ENCODE data around the gene ICAM3. TPM values are rescaled to one million over a fixed set of nuclear protein-coding genes. Genes with fewer than 3 reads are reported as not detected.

The ICAM3 gene

DNA sequence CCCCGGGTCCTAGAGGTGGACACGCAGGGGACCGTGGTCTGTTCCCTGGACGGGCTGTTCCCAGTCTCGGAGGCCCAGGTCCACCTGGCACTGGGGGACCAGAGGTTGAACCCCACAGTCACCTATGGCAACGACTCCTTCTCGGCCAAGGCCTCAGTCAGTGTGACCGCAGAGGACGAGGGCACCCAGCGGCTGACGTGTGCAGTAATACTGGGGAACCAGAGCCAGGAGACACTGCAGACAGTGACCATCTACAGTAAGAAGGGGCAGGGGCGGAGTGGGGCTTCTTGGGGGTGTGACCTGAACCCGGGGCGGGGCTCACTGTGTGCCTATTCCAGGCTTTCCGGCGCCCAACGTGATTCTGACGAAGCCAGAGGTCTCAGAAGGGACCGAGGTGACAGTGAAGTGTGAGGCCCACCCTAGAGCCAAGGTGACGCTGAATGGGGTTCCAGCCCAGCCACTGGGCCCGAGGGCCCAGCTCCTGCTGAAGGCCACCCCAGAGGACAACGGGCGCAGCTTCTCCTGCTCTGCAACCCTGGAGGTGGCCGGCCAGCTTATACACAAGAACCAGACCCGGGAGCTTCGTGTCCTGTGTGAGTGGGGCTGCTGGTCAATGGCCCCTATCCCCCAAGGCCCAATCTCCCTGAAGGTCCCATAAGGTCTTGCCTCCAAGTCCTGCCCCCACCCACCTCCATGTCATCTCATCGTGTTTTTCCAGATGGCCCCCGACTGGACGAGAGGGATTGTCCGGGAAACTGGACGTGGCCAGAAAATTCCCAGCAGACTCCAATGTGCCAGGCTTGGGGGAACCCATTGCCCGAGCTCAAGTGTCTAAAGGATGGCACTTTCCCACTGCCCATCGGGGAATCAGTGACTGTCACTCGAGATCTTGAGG lies 55.1 kb downstream of the ICAM3 start:
- no peak for DNase-seq
- no peaks in the 10 kb centered on the region for H3K36me3 ChIP-seq (ENCODE audit: control insufficient read depth, insufficient read depth, low read length)
- no CpG with 5 or more reads among the region's 34 CpGs for WGBS (ENCODE audit: extremely low coverage, insufficient coverage, low lambda C conversion rate)

More for the DNA sequence above, 55.1 kb downstream of the ICAM3 start:
- H3K18ac ChIP-seq (ENCODE audit: low read length): no peak overlapping the region
- H3K56ac ChIP-seq (ENCODE audit: low read length): no peak overlapping the region
- H3K4me1 ChIP-seq (ENCODE audit: control insufficient read depth, low read depth, low read length): no peaks in the 10 kb centered on the region
- H4K5ac ChIP-seq (ENCODE audit: low read length): no peak overlapping the region
- no peak overlapping the region for H2BK120ac ChIP-seq (ENCODE audit: low read depth, low read length)
- no peaks in the 10 kb centered on the region for H3K79me2 ChIP-seq (ENCODE audit: control insufficient read depth, insufficient read depth, low read length)
- no peaks in the 10 kb centered on the region for H3K79me1 ChIP-seq (ENCODE audit: low read length)
- no peak overlapping the region for H3K9ac ChIP-seq (ENCODE audit: low read length)
- peaks cover 9% of the 10 kb centered on the region for H3K27me3 ChIP-seq (ENCODE audit: insufficient read depth, low read length, poor library complexity)
- no peak overlapping the region for H3K23ac ChIP-seq (ENCODE audit: low read length)
- no peak overlapping the region for H3K4me2 ChIP-seq (ENCODE audit: low read length)
- H2BK5ac ChIP-seq (ENCODE audit: low read length): no peak overlapping the region
- H2BK15ac ChIP-seq (replicated peaks; ENCODE audit: low read depth): no peak overlapping the region
- no peak overlapping the region for H2AK5ac ChIP-seq (ENCODE audit: low read length)
- H4K8ac ChIP-seq (ENCODE audit: low read depth, low read length): no peak overlapping the region
- no peak overlapping the region for H3K4ac ChIP-seq (ENCODE audit: low read depth, low read length)
- no peak overlapping the region for H3K4me3 ChIP-seq (ENCODE audit: low read length)
- H3K27ac ChIP-seq (ENCODE audit: low read depth, low read length): no peak overlapping the region

Small RNA genes within 50 kb of the gene (small RNA-seq; reads per million reads assigned to genes)
- not detected for gene AC011511.1 (ENCODE audit: insufficient read depth)
- gene AC011511.4 (ENCODE audit: insufficient read depth): not detected

Measured in mesendoderm (in vitro differentiated cells).